ENCODE results near the gene CENPH. TPM values are rescaled to one million over a fixed set of nuclear protein-coding genes. Genes with fewer than 3 reads are reported as not detected.

The CENPH gene
- total and polyA plus RNA-seq, 2 experiments from 2014 or later: 11.0 to 14.7 TPM

- peaks cover 8% of the 10 kb centered on the region; the same call in 1 of the 2 replicates for H3K79me2 ChIP-seq (ENCODE audit: insufficient read depth)
- in situ Hi-C loops (cut with MboI): no loop called here
- H3F3A ChIP-seq (ENCODE audit: insufficient read depth): no peaks in the 10 kb centered on the region
- TF ChIP-seq EZH2 (IDR thresholded peaks at IDR 0.05; ENCODE audit: insufficient read depth, poor library complexity, severe bottlenecking) (no peak), EZH2phosphoT487 (IDR thresholded peaks at IDR 0.05; ENCODE audit: insufficient read depth, low read depth) (no peak)
- H3K4me1 ChIP-seq (ENCODE audit: insufficient read depth): no peaks in the 10 kb centered on the region
- H3K4me2 ChIP-seq (ENCODE audit: unreplicated experiment): no peak overlapping the region
- H3K27ac ChIP-seq: no peak overlapping the region
- no peaks in the 10 kb centered on the region for H3K27me3 ChIP-seq (replicated peaks; ENCODE audit: insufficient read depth)
- no peaks in the 10 kb centered on the region for H3K9me2 ChIP-seq (ENCODE audit: insufficient read depth)
- H3K4me3 ChIP-seq: no peak overlapping the region
- no peak overlapping the region for H3K9ac ChIP-seq
- no peaks in the 10 kb centered on the region for H3K36me3 ChIP-seq (ENCODE audit: low read depth)
- H3K9me3 ChIP-seq (ENCODE audit: low read depth): no peaks in the 10 kb centered on the region
- no peaks in the 10 kb centered on the region for H4K20me1 ChIP-seq (ENCODE audit: insufficient read depth)
- DNase-seq: no peak
- WGBS, 2 experiments (ENCODE audit: low coverage in 1 of 2, low lambda C conversion rate in 2 of 2, missing lambda C conversion rate in 2 of 2): 50 to 78% methylated on average over 1 of the region's 1 CpG
- H2AFZ ChIP-seq: no peak overlapping the region
These were observed 4.8 kb upstream of the CENPH start for GRCh38 chr5:69184621-69185020.

GRCh38 chr5:69187342-69187741 is 2.0 kb upstream of the CENPH start:
- Histone ChIP-seq H3K27me3 (replicated peaks; ENCODE audit: insufficient read depth) (no peaks in the 10 kb centered on the region), H4K20me1 (ENCODE audit: insufficient read depth) (no peaks in the 10 kb centered on the region), H3K27ac (no peak overlapping the region), H3K9me3 (ENCODE audit: low read depth) (no peaks in the 10 kb centered on the region), H3K36me3 (ENCODE audit: low read depth) (no peaks in the 10 kb centered on the region), H3K79me2 (ENCODE audit: insufficient read depth) (peaks cover 8% of the 10 kb centered on the region; the same call in 1 of the 2 replicates), H3F3A (ENCODE audit: insufficient read depth) (no peaks in the 10 kb centered on the region), H3K4me3 (no peak overlapping the region), H3K9me2 (ENCODE audit: insufficient read depth) (no peaks in the 10 kb centered on the region), H3K4me2 (ENCODE audit: unreplicated experiment) (no peak overlapping the region), H2AFZ (no peak overlapping the region), H3K4me1 (ENCODE audit: insufficient read depth) (peaks cover 4% of the 10 kb centered on the region; the same call in 1 of the 2 replicates), H3K9ac (no peak overlapping the region)
- in situ Hi-C loops (cut with MboI): no loop called here
- no peak for DNase-seq
- WGBS, 2 experiments (ENCODE audit: low coverage in 1 of 2, low lambda C conversion rate in 2 of 2, missing lambda C conversion rate in 2 of 2): 97 to 100% methylated on average over 2 of the region's 2 CpGs
- TF ChIP-seq EZH2 (IDR thresholded peaks at IDR 0.05; ENCODE audit: insufficient read depth, poor library complexity, severe bottlenecking): no peak
- no peak for TF ChIP-seq EZH2phosphoT487 (IDR thresholded peaks at IDR 0.05; ENCODE audit: insufficient read depth, low read depth)

GRCh38 chr5:69188811-69189161 is 597 bp upstream of the CENPH start:
- peak overlapping the region; percentile 94 for H3K4me3 ChIP-seq
- no peak for DNase-seq
- in situ Hi-C loops (cut with MboI): no loop called here
- no peaks in the 10 kb centered on the region for H3K9me2 ChIP-seq (ENCODE audit: insufficient read depth)
- no peaks in the 10 kb centered on the region for H3K27me3 ChIP-seq (replicated peaks; ENCODE audit: insufficient read depth)
- H3K4me1 ChIP-seq (ENCODE audit: insufficient read depth): peaks cover 4% of the 10 kb centered on the region; the same call in 1 of the 2 replicates
- peaks cover 8% of the 10 kb centered on the region; the same call in 1 of the 2 replicates for H3K79me2 ChIP-seq (ENCODE audit: insufficient read depth)
- H3K4me2 ChIP-seq (ENCODE audit: unreplicated experiment): peak overlapping the region; percentile 87
- WGBS, 2 experiments (ENCODE audit: low coverage in 1 of 2, low lambda C conversion rate in 2 of 2, missing lambda C conversion rate in 2 of 2): 3 to 4% methylated on average over 8 of the region's 8 CpGs
- H3K9me3 ChIP-seq (ENCODE audit: low read depth): no peaks in the 10 kb centered on the region
- peak overlapping the region; percentile 100 for H2AFZ ChIP-seq
- H4K20me1 ChIP-seq (ENCODE audit: insufficient read depth): no peaks in the 10 kb centered on the region
- H3K27ac ChIP-seq: peak overlapping the region; percentile 97
- no peaks in the 10 kb centered on the region for H3F3A ChIP-seq (ENCODE audit: insufficient read depth)
- peak overlapping the region; percentile 97 for H3K9ac ChIP-seq
- no peak for TF ChIP-seq EZH2 (IDR thresholded peaks at IDR 0.05; ENCODE audit: insufficient read depth, poor library complexity, severe bottlenecking)
- H3K36me3 ChIP-seq (ENCODE audit: low read depth): no peaks in the 10 kb centered on the region

GRCh38 chr5:69202497-69202896 is 13.1 kb downstream of the CENPH start:
- no peaks in the 10 kb centered on the region for H3K9me3 ChIP-seq (ENCODE audit: low read depth)
- TF ChIP-seq EZH2 (IDR thresholded peaks at IDR 0.05; ENCODE audit: insufficient read depth, poor library complexity, severe bottlenecking): no peak
- no peak for TF ChIP-seq EZH2phosphoT487 (IDR thresholded peaks at IDR 0.05; ENCODE audit: insufficient read depth, low read depth)
- no peaks in the 10 kb centered on the region for H3K36me3 ChIP-seq (ENCODE audit: low read depth)
- peak overlapping the region; percentile 3 for H3K4me2 ChIP-seq (ENCODE audit: unreplicated experiment)
- H3K27me3 ChIP-seq (replicated peaks; ENCODE audit: insufficient read depth): no peaks in the 10 kb centered on the region
- peaks cover 11% of the 10 kb centered on the region; the same call in 1 of the 2 replicates for H3K4me1 ChIP-seq (ENCODE audit: insufficient read depth)
- peak; percentile 16 for DNase-seq
- H3K4me3 ChIP-seq: no peak overlapping the region
- H2AFZ ChIP-seq: no peak overlapping the region
- H3K9me2 ChIP-seq (ENCODE audit: insufficient read depth): no peaks in the 10 kb centered on the region
- H3K79me2 ChIP-seq (ENCODE audit: insufficient read depth): no peaks in the 10 kb centered on the region
- 94 to 96% methylated on average over 1 of the region's 1 CpG for WGBS, 2 experiments (ENCODE audit: low coverage in 1 of 2, low lambda C conversion rate in 2 of 2, missing lambda C conversion rate in 2 of 2)
- in situ Hi-C loops (cut with MboI): no loop called here
- H3F3A ChIP-seq (ENCODE audit: insufficient read depth): 0 out of 2 replicates have a peak, but pooled peaks cover 5% of the 10 kb centered on the region
- H3K27ac ChIP-seq: no peak overlapping the region
- H3K9ac ChIP-seq: no peak overlapping the region
- H4K20me1 ChIP-seq (ENCODE audit: insufficient read depth): no peaks in the 10 kb centered on the region
